Posterior vena cava (tissue), 2 donors: Measurements from ENCODE around the gene NBAS. TPM values are rescaled to one million over a fixed set of nuclear protein-coding genes. Genes with fewer than 3 reads are reported as not detected.
"Not testable (repeated sequence)": the region's sequence is repeated elsewhere in the genome, so short reads cannot be mapped to it uniquely, and the experiment has no call there.

Source experiments
- DNase-seq: peaks from one replicate; pipeline ENCODE4 v3.0.0-alpha.2; 2020; ENCODE audit warnings: low spot score
- intact Hi-C, 2 donors: fragments of 100-400 bp; cut with DNase I; formaldehyde crosslinking; loops; one replicate each; pipeline versions ENCODE4 v1.14.1 to v1.14.2; 2022 to 2023
- total RNA-seq, 2 donors: library from RNA; stranded (reverse); fragmentation: NEBNext Ultra II Directional; extraction: Animal tissue kit (Norgen Biotek cat#: 25700); gene quantifications; one replicate each; pipeline ENCODE4 v1.2.1, GENCODE V29; 2021
- donor health status: DM: yes; HTN: yes; CAD: no.
- donor health status: DM: yes; HTN: yes; CAD: no.

NBAS gene
- total RNA-seq, 2 donors from 2014 or later = 38.0 to 38.1 TPM

- DNase-seq = no peak
- intact Hi-C loops = no loop called here
These were observed 1.4 kb upstream of the NBAS start for GRCh38 chr2:15562354-15563031.

- no peak for DNase-seq
- intact Hi-C loops = no loop called here
These were observed 625 bp upstream of the NBAS start for GRCh38 chr2:15561574-15562344.

- intact Hi-C loops = no loop called here
- no peak for DNase-seq
These were observed 770 bp downstream of the NBAS start for GRCh38 chr2:15560140-15560987.

GRCh38 chr2:15559379-15560139 lies 1.6 kb downstream of the NBAS start:
- DNase-seq = no peak
- intact Hi-C loops = no loop called here

- intact Hi-C loops = no loop called here
- no peak for DNase-seq
These were observed 3.2 kb downstream of the NBAS start for GRCh38 chr2:15557887-15558311.

GRCh38 chr2:15556311-15556930 lies 4.7 kb downstream of the NBAS start:
- intact Hi-C loops = no loop called here

GRCh38 chr2:15555760-15556193 lies 5.4 kb downstream of the NBAS start:
- no peak for DNase-seq
- intact Hi-C loops = no loop called here

More at GRCh38 chr2:15556311-15556930, 4.7 kb downstream of the NBAS start:
- no peak for DNase-seq

- intact Hi-C loops = no loop called here
- no peak for DNase-seq
These were observed 6.5 kb downstream of the NBAS start for GRCh38 chr2:15554525-15555218.

GRCh38 chr2:15553951-15554350 lies 7.2 kb downstream of the NBAS start:
- DNase-seq = no peak
- intact Hi-C loops = no loop called here

GRCh38 chr2:15553519-15553918 lies 7.6 kb downstream of the NBAS start:
- no peak for DNase-seq
- intact Hi-C loops = no loop called here

GRCh38 chr2:15548974-15549373 lies 12.2 kb downstream of the NBAS start:
- intact Hi-C loops = no loop called here
- no peak for DNase-seq

GRCh38 chr2:15547115-15547876 lies 13.8 kb downstream of the NBAS start:
- intact Hi-C loops = no loop called here
- no peak for DNase-seq

- DNase-seq = no peak
- intact Hi-C loops = no loop called here
These were observed 14.6 kb downstream of the NBAS start for GRCh38 chr2:15546297-15547098.

GRCh38 chr2:15544227-15544626 lies 16.9 kb downstream of the NBAS start:
- DNase-seq = no peak
- intact Hi-C loops = no loop called here

- DNase-seq = no peak
- intact Hi-C loops = no loop called here
These were observed 17.6 kb downstream of the NBAS start for GRCh38 chr2:15543541-15543940.

- no peak for DNase-seq
- intact Hi-C loops = no loop called here
These were observed 18.1 kb downstream of the NBAS start for GRCh38 chr2:15543053-15543452.

GRCh38 chr2:15542269-15542668 lies 18.9 kb downstream of the NBAS start:
- DNase-seq, intact Hi-C loops: not testable (repeated sequence)
